CD4-positive, alpha-beta T cell treated with Interleukin-10 for 1 hour (primary cell): ENCODE data around the gene PDCD1.
"Not testable (repeated sequence)": the region's sequence is repeated elsewhere in the genome, so short reads cannot be mapped to it uniquely, and the experiment has no call there.

Experiments used
- DNase-seq: peaks from one replicate; pipeline ENCODE4 v3.0.0-alpha.2; 2020

The PDCD1 gene

GRCh38 chr2:241823531-241824437 is 34.9 kb downstream of the PDCD1 start:
- not testable (repeated sequence) for DNase-seq

GRCh38 chr2:241822264-241822623 is 36.5 kb downstream of the PDCD1 start:
- DNase-seq, result no peak

GRCh38 chr2:241821460-241822263 is 37.0 kb downstream of the PDCD1 start:
- DNase-seq, result no peak

GRCh38 chr2:241820625-241821384 is 37.9 kb downstream of the PDCD1 start:
- DNase-seq, result no peak

- DNase-seq, result not testable (repeated sequence)
Observed at GRCh38 chr2:241819947-241820624, 38.6 kb downstream of the PDCD1 start.

- no peak for DNase-seq
Observed at GRCh38 chr2:241818943-241819270, 39.8 kb downstream of the PDCD1 start.

GRCh38 chr2:241818229-241818942 is 40.3 kb downstream of the PDCD1 start:
- no peak for DNase-seq

GRCh38 chr2:241817821-241818215 is 40.9 kb downstream of the PDCD1 start:
- not testable (repeated sequence) for DNase-seq

GRCh38 chr2:241817126-241817820 is 41.4 kb downstream of the PDCD1 start:
- DNase-seq, result no peak

- no peak for DNase-seq
Observed at GRCh38 chr2:241816431-241817121, 42.1 kb downstream of the PDCD1 start.

- DNase-seq, result no peak
Observed at GRCh38 chr2:241815477-241816430, 42.9 kb downstream of the PDCD1 start.

- no peak for DNase-seq
Observed at GRCh38 chr2:241814643-241815476, 43.8 kb downstream of the PDCD1 start.

GRCh38 chr2:241814393-241814642 is 44.4 kb downstream of the PDCD1 start:
- no peak for DNase-seq

- peak; percentile 52 for DNase-seq
Observed at GRCh38 chr2:241813644-241814392, 44.9 kb downstream of the PDCD1 start.

GRCh38 chr2:241812730-241813643 is 45.7 kb downstream of the PDCD1 start:
- DNase-seq, result no peak

- no peak for DNase-seq
Observed at GRCh38 chr2:241811952-241812729, 46.6 kb downstream of the PDCD1 start.
